HFF-Myc (cell line): ENCODE results near the gene IFT20.

ENCODE experiments used
- DNase-seq: peaks from one replicate; pipeline ENCODE4 v3.0.0-alpha.2; 2011; ENCODE audit warnings: low read depth; ENCODE audit errors: extremely low read depth
- H3K4me3 ChIP-seq: replicated peaks from 2 replicates; pipeline ENCODE4 v1.5.1; 2011; ENCODE audit warnings: low read depth, mild to moderate bottlenecking, control low read depth, low read length
- CTCF ChIP-seq: IDR thresholded peaks from 2 replicates; pipeline ENCODE4 v1.5.1; 2012; ENCODE audit warnings: mild to moderate bottlenecking, low read depth, low read length, control low read depth; ENCODE audit errors: missing control alignments

IFT20 gene

GRCh38 chr17:28347261-28347891, 12.1 kb upstream of the IFT20 start:
- peak; percentile 59 for DNase-seq
- no peak overlapping the region for H3K4me3 ChIP-seq
- no peak for TF ChIP-seq CTCF

- DNase-seq, result no peak
- peak; percentile 35 for TF ChIP-seq CTCF
- no peak overlapping the region for H3K4me3 ChIP-seq
Observed at GRCh38 chr17:28346746-28347246, 11.5 kb upstream of the IFT20 start.

GRCh38 chr17:28346199-28346580, 10.9 kb upstream of the IFT20 start:
- DNase-seq, result no peak
- H3K4me3 ChIP-seq, result no peak overlapping the region
- TF ChIP-seq CTCF, result no peak

GRCh38 chr17:28345419-28346198, 10.3 kb upstream of the IFT20 start:
- no peak for TF ChIP-seq CTCF
- no peak for DNase-seq
- no peak overlapping the region for H3K4me3 ChIP-seq

- H3K4me3 ChIP-seq, result no peak overlapping the region
- no peak for TF ChIP-seq CTCF
- no peak for DNase-seq
Observed at GRCh38 chr17:28344435-28344901, 9.2 kb upstream of the IFT20 start.

GRCh38 chr17:28344011-28344410, 8.7 kb upstream of the IFT20 start:
- H3K4me3 ChIP-seq, result no peak overlapping the region
- no peak for TF ChIP-seq CTCF
- no peak for DNase-seq
